GM13977 (cell line): Measurements from ENCODE around the gene HM13.
"Not testable (repeated sequence)": the region's sequence is repeated elsewhere in the genome, so short reads cannot be mapped to it uniquely, and the experiment has no call there.

Source experiments
- DNase-seq: peaks from one replicate; pipeline ENCODE4 v3.0.0; 2012; ENCODE audit warnings: low spot score
- CTCF ChIP-seq: IDR thresholded peaks from 2 replicates; pipeline ENCODE4 v1.5.1; 2012; ENCODE audit warnings: mild to moderate bottlenecking, control low read depth; ENCODE audit not compliant: insufficient read depth; ENCODE audit errors: extremely low read depth, missing control alignments
- in situ Hi-C: fragments of 300-500 bp; cut with MboI; formaldehyde crosslinking; loops from one replicate; pipeline ENCODE4 v1.12.0; 2022; ENCODE audit warnings: low sequenced_read_pairs, low pct_unique_long_range_greater_than_20kb, mixed read lengths, inconsistent platforms; ENCODE audit not compliant: unreplicated experiment

HM13 gene

GRCh38 chr20:31514154-31515071 lies at the start of gene HM13:
Gene HM13 (plus strand): TSS chr20:31514442. CDS start chr20:31514552, 110 bp downstream.
- peak; percentile 96 for DNase-seq
- in situ Hi-C loops = no loop called here
- TF ChIP-seq CTCF = peak; percentile 99

GRCh38 chr20:31470946-31471345 lies 43.3 kb upstream of the HM13 start:
- DNase-seq, in situ Hi-C loops: not testable (repeated sequence)

- DNase-seq = no peak
- in situ Hi-C loops = no loop called here
- TF ChIP-seq CTCF = no peak
These were observed 41.6 kb upstream of the HM13 start for GRCh38 chr20:31472395-31473330.

- DNase-seq = no peak
- in situ Hi-C loops = no loop called here
These were observed 40.7 kb upstream of the HM13 start for GRCh38 chr20:31473331-31474096.

GRCh38 chr20:31474097-31474436 lies 40.2 kb upstream of the HM13 start:
- no peak for TF ChIP-seq CTCF
- in situ Hi-C loops = no loop called here
- no peak for DNase-seq

More at GRCh38 chr20:31473331-31474096, 40.7 kb upstream of the HM13 start:
- TF ChIP-seq CTCF = no peak

GRCh38 chr20:31474758-31475427 lies 39.3 kb upstream of the HM13 start, which contains the start of the genes DEFB124 and REM1:
Gene DEFB124 (minus strand): TSS chr20:31475127. CDS start chr20:31473013, 2,114 bp downstream.
Gene REM1 (plus strand): TSS chr20:31475288. CDS start chr20:31476446, 1,158 bp downstream.
- in situ Hi-C loops = no loop called here
- DNase-seq = no peak
- no peak for TF ChIP-seq CTCF
